Neural cell (in vitro differentiated cells): ENCODE results near the gene PTPRD. TPM values are rescaled to one million over a fixed set of nuclear protein-coding genes. Genes with fewer than 3 reads are reported as not detected.

Experiments
- H2AFZ ChIP-seq: fragments of 200-600, 300-800 bp; sonication (generic), shearing (Covaris generic); 2 replicates; pipeline ENCODE4 v1.6.0; 2014; ENCODE audit warnings: low read depth, mild to moderate bottlenecking, antibody characterized with exemption, low read length, moderate library complexity
- H3F3A ChIP-seq: fragments of 200-600 bp; shearing (Covaris generic); 2 replicates; pipeline ENCODE4 v1.6.1; 2016; ENCODE audit warnings: mild to moderate bottlenecking, moderate library complexity, mixed read lengths, antibody characterized with exemption, low read length; ENCODE audit not compliant: insufficient read depth, poor library complexity, severe bottlenecking
- H3K27ac ChIP-seq: fragments of 200-600, 300-800 bp; sonication (generic), shearing (Covaris generic); 2 replicates; pipeline ENCODE4 v1.5.1; 2014; ENCODE audit warnings: mild to moderate bottlenecking, low read length, moderate library complexity
- H3K27me3 ChIP-seq: fragments of 300-800, 200-600 bp; sonication (generic), shearing (Covaris generic); 2 replicates; pipeline ENCODE4 v1.6.0; 2014; ENCODE audit warnings: mild to moderate bottlenecking, low read depth, low read length, moderate library complexity; ENCODE audit not compliant: insufficient read depth
- H3K36me3 ChIP-seq: fragments of 300-800, 200-600 bp; sonication (generic), shearing (Covaris generic); 2 replicates; pipeline ENCODE4 v1.5.1; 2014; ENCODE audit warnings: mild to moderate bottlenecking, antibody characterized with exemption, low read length, moderate library complexity; ENCODE audit not compliant: insufficient read depth
- H3K4me2 ChIP-seq: fragments of 300-800, 200-600 bp; sonication (generic), shearing (Covaris generic); 2 replicates; pipeline ENCODE4 v1.6.0; 2014; ENCODE audit warnings: mild to moderate bottlenecking, low read length
- H3K4me3 ChIP-seq: fragments of 300-800, 200-600 bp; sonication (generic), shearing (Covaris generic); 2 replicates; pipeline ENCODE4 v1.5.1; 2014; ENCODE audit warnings: mild to moderate bottlenecking, low read length, moderate library complexity
- H3K79me2 ChIP-seq: fragments of 200-600 bp; shearing (Covaris generic); replicated peaks from 2 replicates; pipeline ENCODE4 v1.6.0; 2014; ENCODE audit warnings: mild to moderate bottlenecking, low read length, moderate library complexity; ENCODE audit not compliant: insufficient read depth
- H3K9ac ChIP-seq: fragments of 300-800, 200-600 bp; sonication (generic), shearing (Covaris generic); 2 replicates; pipeline ENCODE4 v1.6.1; 2016; ENCODE audit warnings: mild to moderate bottlenecking, low read length, mixed read lengths
- H3K9me2 ChIP-seq: fragments of 200-600 bp; shearing (Covaris generic); 2 replicates; pipeline ENCODE4 v1.6.1; 2016; ENCODE audit warnings: mild to moderate bottlenecking, low read length, mixed read lengths; ENCODE audit not compliant: insufficient read depth
- H3K9me3 ChIP-seq: fragments of 200-600, 300-800 bp; sonication (generic), shearing (Covaris generic); 2 replicates; pipeline ENCODE4 v1.6.1; 2016; ENCODE audit warnings: mild to moderate bottlenecking, mixed run types, low read length, moderate library complexity, mixed read lengths
- H4K20me1 ChIP-seq: fragments of 200-600 bp; shearing (Covaris generic); 2 replicates; pipeline ENCODE4 v1.6.1; 2016; ENCODE audit warnings: mild to moderate bottlenecking, mixed run types; ENCODE audit not compliant: insufficient read depth
- CTCF ChIP-seq: fragments of 450-650 bp; IDR thresholded peaks from 2 replicates; pipeline ENCODE4 v1.5.1; 2014; ENCODE audit warnings: antibody characterized with exemption, mild to moderate bottlenecking, moderate library complexity; ENCODE audit not compliant: poor library complexity, severe bottlenecking
- EP300 ChIP-seq: fragments of 450-650 bp; conservative IDR thresholded peaks from 2 replicates; pipeline ENCODE4 v1.6.1; 2014; ENCODE audit warnings: antibody characterized with exemption, mild to moderate bottlenecking, moderate library complexity; ENCODE audit not compliant: poor library complexity, severe bottlenecking
- EZH2 ChIP-seq: fragments of 200-600, 300-800 bp; shearing (Covaris generic), sonication (generic); IDR thresholded peaks from 2 replicates; pipeline ENCODE4 v1.6.1; 2014; ENCODE audit warnings: antibody characterized with exemption, low read length, borderline replicate concordance, mild to moderate bottlenecking; ENCODE audit not compliant: insufficient read depth, poor library complexity, severe bottlenecking
- MXI1 ChIP-seq: fragments of 450-650 bp; conservative IDR thresholded peaks from 2 replicates; pipeline ENCODE4 v1.6.1; 2014; ENCODE audit warnings: antibody characterized with exemption, mild to moderate bottlenecking; ENCODE audit not compliant: poor library complexity, severe bottlenecking
- POLR2AphosphoS5 ChIP-seq: IDR thresholded peaks from 2 replicates; pipeline ENCODE4 v1.6.1; 2012
- RAD21 ChIP-seq: fragments of 450-650 bp; conservative IDR thresholded peaks from 2 replicates; pipeline ENCODE4 v1.6.1; 2014; ENCODE audit warnings: antibody characterized with exemption, mild to moderate bottlenecking, moderate library complexity
- REST ChIP-seq: IDR thresholded peaks from 2 replicates; pipeline ENCODE4 v1.6.1; 2012; ENCODE audit warnings: borderline replicate concordance
- SMC3 ChIP-seq: fragments of 450-650 bp; conservative IDR thresholded peaks from 2 replicates; pipeline ENCODE4 v1.6.1; 2014; ENCODE audit warnings: antibody characterized with exemption, mild to moderate bottlenecking, moderate library complexity; ENCODE audit not compliant: poor library complexity
- TAF1 ChIP-seq: IDR thresholded peaks from 2 replicates; pipeline ENCODE4 v1.6.1; 2012; ENCODE audit warnings: low read depth
- polyA plus RNA-seq: library from polyadenylated mRNA; depleted of rRNA; stranded (reverse); fragments of >200 nt; gene quantifications from 2 replicates; pipeline ENCODE4 v1.2.3, GENCODE V29; 2014

PTPRD gene
- polyA plus RNA-seq, 1 donor from 2014 or later, result 143 TPM

GRCh38 chr9:8858596-8859161, 1754.1 kb downstream of the PTPRD start:
- Histone ChIP-seq H3K36me3 (no peaks in the 10 kb centered on the region), H3K9me2 (no peaks in the 10 kb centered on the region), H4K20me1 (no peaks in the 10 kb centered on the region), H3K4me2 (peak overlapping the region; percentile 57), H3K9me3 (no peaks in the 10 kb centered on the region), H3F3A (peaks cover 5% of the 10 kb centered on the region), H3K27me3 (no peaks in the 10 kb centered on the region), H3K79me2 (peaks cover 45% of the 10 kb centered on the region), H3K27ac (peak overlapping the region; percentile 86), H2AFZ (peak overlapping the region; percentile 92), H3K9ac (peak overlapping the region; percentile 91), H3K4me3 (peak overlapping the region; percentile 83)
- no peak for TF ChIP-seq EZH2
- TF ChIP-seq TAF1, result no peak
- peak; percentile 34 for TF ChIP-seq SMC3
- no peak for TF ChIP-seq CTCF
- peak; percentile 13 for TF ChIP-seq RAD21
- peak; percentile 19 for TF ChIP-seq REST
- no peak for TF ChIP-seq EP300
- peak; percentile 42 for TF ChIP-seq POLR2AphosphoS5
- peak; percentile 43 for TF ChIP-seq MXI1

GRCh38 chr9:8857926-8858595, 1754.7 kb downstream of the PTPRD start:
- TF ChIP-seq EZH2 (no peak), POLR2AphosphoS5 (peak; percentile 70)
- H4K20me1 ChIP-seq, result no peaks in the 10 kb centered on the region
- H3K36me3 ChIP-seq, result no peaks in the 10 kb centered on the region
- H3K4me2 ChIP-seq, result peak overlapping the region; percentile 57
- H3K9me3 ChIP-seq, result no peaks in the 10 kb centered on the region
- H3F3A ChIP-seq, result peaks cover 5% of the 10 kb centered on the region
- H3K79me2 ChIP-seq, result peaks cover 51% of the 10 kb centered on the region
- peak overlapping the region; percentile 83 for H3K4me3 ChIP-seq
- peak overlapping the region; percentile 86 for H3K27ac ChIP-seq
- no peaks in the 10 kb centered on the region for H3K9me2 ChIP-seq
- H3K9ac ChIP-seq, result peak overlapping the region; percentile 91
- no peaks in the 10 kb centered on the region for H3K27me3 ChIP-seq
- H2AFZ ChIP-seq, result peak overlapping the region; percentile 92
